ENCODE data around the gene TTF1. TPM values are rescaled to one million over a fixed set of nuclear protein-coding genes. Genes with fewer than 3 reads are reported as not detected.

TTF1 gene
- total RNA-seq, 1 experiment from 2014 or later = 26.9 TPM

DNA sequence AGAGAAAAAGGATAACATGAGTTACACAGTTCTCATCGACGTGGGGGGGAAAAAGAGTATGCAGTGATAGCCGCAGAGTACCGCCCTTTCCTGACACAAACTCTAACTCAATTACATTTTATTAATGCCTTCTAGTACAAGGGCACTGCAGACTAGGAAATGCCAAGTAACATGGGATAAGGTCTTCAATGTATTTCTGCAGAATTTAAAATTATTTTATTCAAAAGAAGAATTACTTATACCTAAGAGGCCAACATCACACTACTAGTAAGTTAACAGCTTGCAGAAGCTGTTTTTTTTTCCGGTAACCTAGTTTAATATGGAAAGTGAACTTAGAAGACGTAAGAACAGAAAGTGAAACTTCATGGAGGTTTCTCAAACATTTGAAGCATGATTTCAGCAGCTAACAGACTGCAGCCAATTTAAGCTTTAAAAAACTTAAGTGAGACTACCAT, 55.8 kb downstream of the TTF1 start:
- Histone ChIP-seq H2BK12ac (ENCODE audit: insufficient read length, low read depth, low read length) (no peak overlapping the region), H3K9me3 (ENCODE audit: control insufficient read depth, low read depth, low read length) (no peaks in the 10 kb centered on the region), H3K23me2 (ENCODE audit: insufficient read length, low read depth, low read length, poor library complexity, severe bottlenecking) (peaks cover 5% of the 10 kb centered on the region), H3K27me3 (ENCODE audit: insufficient read depth, low read length) (no peaks in the 10 kb centered on the region), H4K5ac (ENCODE audit: insufficient read length, low read depth, low read length) (no peak overlapping the region), H3K9ac (ENCODE audit: extremely low read depth, insufficient read length, low read length) (no peak overlapping the region), H3K23ac (ENCODE audit: insufficient read length, low read depth, low read length) (no peak overlapping the region), H4K91ac (ENCODE audit: insufficient read length, low read depth, low read length) (no peak overlapping the region), H2AK5ac (ENCODE audit: insufficient read length, low read length) (no peak overlapping the region), H3K18ac (ENCODE audit: insufficient read length, low read depth, low read length) (no peak overlapping the region), H2BK120ac (ENCODE audit: low read depth, low read length, poor library complexity, severe bottlenecking) (no peak overlapping the region), H4K8ac (replicated peaks; ENCODE audit: insufficient read length, low read depth, low read length) (no peak overlapping the region), H3K4ac (ENCODE audit: low read depth, low read length) (no peak overlapping the region), H2BK15ac (ENCODE audit: low read depth, low read length) (no peak overlapping the region), H3K4me2 (ENCODE audit: insufficient read depth, insufficient read length, low read length) (no peak overlapping the region), H2BK5ac (ENCODE audit: insufficient read length, low read length) (no peak overlapping the region), H3K27ac (ENCODE audit: insufficient read length, low read depth, low read length) (no peak overlapping the region), H3T11ph (ENCODE audit: low read length) (no peak overlapping the region), H3K79me2 (ENCODE audit: insufficient read depth, low read length) (peaks cover 4% of the 10 kb centered on the region; the same call in 1 of the 2 replicates), H4K20me1 (ENCODE audit: control insufficient read depth, insufficient read depth, insufficient read length) (no peaks in the 10 kb centered on the region), H3K14ac (ENCODE audit: insufficient read depth, low read length) (no peak overlapping the region), H2AFZ (ENCODE audit: low read length) (no peak overlapping the region), H2BK20ac (ENCODE audit: low read depth, low read length, poor library complexity, severe bottlenecking) (no peak overlapping the region), H3K4me1 (ENCODE audit: insufficient read depth, low read length) (no peaks in the 10 kb centered on the region), H3K79me1 (ENCODE audit: insufficient read depth, low read depth, low read length, poor library complexity, severe bottlenecking) (no peaks in the 10 kb centered on the region), H3K56ac (ENCODE audit: insufficient read length, low read depth, low read length) (no peak overlapping the region)
- Mint-ChIP-seq H3K4me1 (peaks cover 13 to 15% of the 10 kb centered on the region in 2 experiments), H3K27ac (no peak overlapping the region), H3K9me3 (no peaks in the 10 kb centered on the region; a peak in 1 of 5 replicates), H3K27me3 (ENCODE audit: low read depth) (no peaks in the 10 kb centered on the region), H3K36me3 (ENCODE audit: insufficient read depth in 1 of 3, low read depth in 3 of 3) (peaks cover 32 to 72% (median 52%) of the 10 kb centered on the region in 3 experiments; a peak in 6 of 7 replicates), H3K4me3 (no peak overlapping the region)
- TF ChIP-seq, protein P1, sequence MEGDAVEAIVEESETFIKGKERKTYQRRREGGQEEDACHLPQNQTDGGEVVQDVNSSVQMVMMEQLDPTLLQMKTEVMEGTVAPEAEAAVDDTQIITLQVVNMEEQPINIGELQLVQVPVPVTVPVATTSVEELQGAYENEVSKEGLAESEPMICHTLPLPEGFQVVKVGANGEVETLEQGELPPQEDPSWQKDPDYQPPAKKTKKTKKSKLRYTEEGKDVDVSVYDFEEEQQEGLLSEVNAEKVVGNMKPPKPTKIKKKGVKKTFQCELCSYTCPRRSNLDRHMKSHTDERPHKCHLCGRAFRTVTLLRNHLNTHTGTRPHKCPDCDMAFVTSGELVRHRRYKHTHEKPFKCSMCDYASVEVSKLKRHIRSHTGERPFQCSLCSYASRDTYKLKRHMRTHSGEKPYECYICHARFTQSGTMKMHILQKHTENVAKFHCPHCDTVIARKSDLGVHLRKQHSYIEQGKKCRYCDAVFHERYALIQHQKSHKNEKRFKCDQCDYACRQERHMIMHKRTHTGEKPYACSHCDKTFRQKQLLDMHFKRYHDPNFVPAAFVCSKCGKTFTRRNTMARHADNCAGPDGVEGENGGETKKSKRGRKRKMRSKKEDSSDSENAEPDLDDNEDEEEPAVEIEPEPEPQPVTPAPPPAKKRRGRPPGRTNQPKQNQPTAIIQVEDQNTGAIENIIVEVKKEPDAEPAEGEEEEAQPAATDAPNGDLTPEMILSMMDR (conservative IDR thresholded peaks at IDR 0.05) = no peak
- WGBS (ENCODE audit: extremely low coverage, insufficient read length, low lambda C conversion rate) = no CpG with 5 or more reads among the region's 6 CpGs
- DNase-seq = no peak
